HepG2 (cell line): Measurements from ENCODE around the gene EBF3. TPM values are rescaled to one million over a fixed set of nuclear protein-coding genes. Genes with fewer than 3 reads are reported as not detected.

ENCODE experiments used
- ASH2L ChIP-seq: fragments of 300-600, 200-600 bp; sonication (generic); IDR thresholded peaks from 2 replicates; pipeline ENCODE4 v1.7.0; 2017; ENCODE audit warnings: low read depth, mild to moderate bottlenecking, moderate library complexity, mixed read lengths, low read length; ENCODE audit not compliant: insufficient read length
- FOXA1 ChIP-seq, 2 experiments: fragments of 450-650 bp in 1 of 2; sonication (generic) in 1 of 2; formaldehyde crosslinking in 1 of 2; IDR thresholded peaks; 2 replicates each; pipeline versions ENCODE4 v1.4.0 to v1.6.1; 2016 to 2020; ENCODE audit warnings: missing genetic modification reagents in 1 of 2
- HNF4G ChIP-seq, 2 experiments: sonication (generic) in 1 of 2; formaldehyde crosslinking in 1 of 2; IDR thresholded peaks; 2 replicates each; pipeline versions ENCODE4 v1.4.0 to v1.6.1; 2011 to 2020; ENCODE audit warnings: borderline replicate concordance in 2 of 2, low read depth in 2 of 2, mild to moderate bottlenecking in 2 of 2, low read length in 1 of 2, missing genetic modification reagents in 1 of 2, moderate library complexity in 1 of 2
- NR2F6 ChIP-seq, 2 experiments: IDR thresholded peaks; 2 replicates each; pipeline ENCODE4 v1.6.1; 2016; ENCODE audit warnings: antibody characterized with exemption in 1 of 2, mild to moderate bottlenecking in 1 of 2
- RBAK ChIP-seq: sonication (generic); formaldehyde crosslinking; IDR thresholded peaks from 2 replicates; pipeline ENCODE4 v1.5.1; 2020; ENCODE audit warnings: mild to moderate bottlenecking, missing genetic modification reagents
- TCF7 ChIP-seq: sonication (generic); IDR thresholded peaks from 2 replicates; pipeline ENCODE4 v1.6.1; 2016; ENCODE audit warnings: antibody characterized with exemption, low read depth
- ZNF660 ChIP-seq: sonication (generic); formaldehyde crosslinking; IDR thresholded peaks from 2 replicates; pipeline ENCODE4 v1.5.1; 2020; ENCODE audit warnings: mild to moderate bottlenecking, low read depth, missing genetic modification reagents, borderline replicate concordance
- polyA plus RNA-seq, 8 experiments: library from polyadenylated mRNA; depleted of rRNA in 3 of 8; stranded (reverse) in 7 of 8; unstranded in 1 of 8; fragments of >200 nt; fragmentation: Illumina TruSeq in 4 of 8; extraction: Trizol in 4 of 8; gene quantifications; 2 replicates each; pipeline versions ENCODE4 v1.2.1 to v1.2.3, GENCODE V29; 2011 to 2016; ENCODE audit warnings: low read depth in 4 of 8, missing spikeins in 1 of 8, mixed read lengths in 1 of 8; ENCODE audit not compliant: insufficient read depth in 1 of 8
- total RNA-seq, 5 experiments: library from RNA; depleted of rRNA; stranded (reverse); fragments of >200 nt; fragmentation: Illumina TruSeq; extraction: Trizol; gene quantifications; 2 replicates each; pipeline ENCODE4 v1.2.3, GENCODE V29; 2016; ENCODE audit warnings: low read depth in 1 of 5
- TF ChIP-seq, protein P1 (sequence below): sonication (generic); formaldehyde crosslinking; IDR thresholded peaks from 2 replicates; pipeline ENCODE4 v1.4.0; 2020; ENCODE audit warnings: mild to moderate bottlenecking, missing genetic modification reagents, borderline replicate concordance
- TF ChIP-seq, protein P2 (sequence below): IDR thresholded peaks from 2 replicates; pipeline ENCODE4 v1.6.1; 2016
- TF ChIP-seq, protein P3 (sequence below), 2 experiments: IDR thresholded peaks; 2 replicates each; pipeline ENCODE4 v1.6.1; 2011 to 2012; ENCODE audit warnings: low read length in 2 of 2, borderline replicate concordance in 1 of 2, low read depth in 1 of 2, mild to moderate bottlenecking in 1 of 2, moderate library complexity in 1 of 2
- TF ChIP-seq, protein P4 (sequence below): sonication (generic); formaldehyde crosslinking; IDR thresholded peaks from 2 replicates; pipeline ENCODE4 v1.5.0; 2020; ENCODE audit warnings: missing genetic modification reagents
- TF ChIP-seq, protein P5 (sequence below): sonication (generic); formaldehyde crosslinking; IDR thresholded peaks from 2 replicates; pipeline ENCODE4 v1.8.0; 2022; ENCODE audit warnings: missing genetic modification reagents, mild to moderate bottlenecking, borderline replicate concordance
- TF ChIP-seq, protein P6 (sequence below): sonication (generic); formaldehyde crosslinking; IDR thresholded peaks from 2 replicates; pipeline ENCODE4 v1.8.0; 2022; ENCODE audit warnings: mild to moderate bottlenecking, missing genetic modification reagents; ENCODE audit not compliant: insufficient replicate concordance

EBF3 gene
- total and polyA plus RNA-seq, 2 of the 13 experiments (the other 11 are each of a cell fraction or from before 2014, with no cell fraction given), result not detected

DNA sequence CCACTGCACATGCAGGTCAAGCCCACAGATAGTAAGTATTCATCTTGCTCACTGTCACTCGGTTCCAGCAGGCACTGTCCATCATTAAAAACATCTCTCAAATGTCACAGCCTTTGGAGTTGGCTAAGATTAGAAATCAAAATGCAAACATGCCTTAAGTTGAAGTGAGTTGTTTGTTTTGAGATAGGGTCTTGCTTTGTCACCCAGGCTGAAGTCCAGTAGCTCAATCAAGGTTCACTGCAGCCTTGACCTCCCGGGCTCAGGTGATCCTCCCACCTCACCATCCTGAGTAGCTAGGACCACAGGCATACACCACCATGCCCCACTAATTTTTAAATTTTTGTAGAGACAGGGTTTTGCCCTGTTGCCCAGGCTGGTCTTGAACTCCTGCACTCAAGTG, 98.1 kb downstream of the EBF3 start (continued):
- TF ChIP-seq, protein P1, sequence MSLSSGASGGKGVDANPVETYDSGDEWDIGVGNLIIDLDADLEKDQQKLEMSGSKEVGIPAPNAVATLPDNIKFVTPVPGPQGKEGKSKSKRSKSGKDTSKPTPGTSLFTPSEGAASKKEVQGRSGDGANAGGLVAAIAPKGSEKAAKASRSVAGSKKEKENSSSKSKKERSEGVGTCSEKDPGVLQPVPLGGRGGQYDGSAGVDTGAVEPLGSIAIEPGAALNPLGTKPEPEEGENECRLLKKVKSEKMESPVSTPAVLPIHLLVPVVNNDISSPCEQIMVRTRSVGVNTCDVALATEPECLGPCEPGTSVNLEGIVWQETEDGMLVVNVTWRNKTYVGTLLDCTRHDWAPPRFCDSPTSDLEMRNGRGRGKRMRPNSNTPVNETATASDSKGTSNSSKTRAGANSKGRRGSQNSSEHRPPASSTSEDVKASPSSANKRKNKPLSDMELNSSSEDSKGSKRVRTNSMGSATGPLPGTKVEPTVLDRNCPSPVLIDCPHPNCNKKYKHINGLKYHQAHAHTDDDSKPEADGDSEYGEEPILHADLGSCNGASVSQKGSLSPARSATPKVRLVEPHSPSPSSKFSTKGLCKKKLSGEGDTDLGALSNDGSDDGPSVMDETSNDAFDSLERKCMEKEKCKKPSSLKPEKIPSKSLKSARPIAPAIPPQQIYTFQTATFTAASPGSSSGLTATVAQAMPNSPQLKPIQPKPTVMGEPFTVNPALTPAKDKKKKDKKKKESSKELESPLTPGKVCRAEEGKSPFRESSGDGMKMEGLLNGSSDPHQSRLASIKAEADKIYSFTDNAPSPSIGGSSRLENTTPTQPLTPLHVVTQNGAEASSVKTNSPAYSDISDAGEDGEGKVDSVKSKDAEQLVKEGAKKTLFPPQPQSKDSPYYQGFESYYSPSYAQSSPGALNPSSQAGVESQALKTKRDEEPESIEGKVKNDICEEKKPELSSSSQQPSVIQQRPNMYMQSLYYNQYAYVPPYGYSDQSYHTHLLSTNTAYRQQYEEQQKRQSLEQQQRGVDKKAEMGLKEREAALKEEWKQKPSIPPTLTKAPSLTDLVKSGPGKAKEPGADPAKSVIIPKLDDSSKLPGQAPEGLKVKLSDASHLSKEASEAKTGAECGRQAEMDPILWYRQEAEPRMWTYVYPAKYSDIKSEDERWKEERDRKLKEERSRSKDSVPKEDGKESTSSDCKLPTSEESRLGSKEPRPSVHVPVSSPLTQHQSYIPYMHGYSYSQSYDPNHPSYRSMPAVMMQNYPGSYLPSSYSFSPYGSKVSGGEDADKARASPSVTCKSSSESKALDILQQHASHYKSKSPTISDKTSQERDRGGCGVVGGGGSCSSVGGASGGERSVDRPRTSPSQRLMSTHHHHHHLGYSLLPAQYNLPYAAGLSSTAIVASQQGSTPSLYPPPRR (CRISPR knock-in tag), result peak; percentile 33; the same call in 1 of the 2 replicates
- TF ChIP-seq ZNF660 (CRISPR knock-in tag), result no peak
- TF ChIP-seq, protein P2, sequence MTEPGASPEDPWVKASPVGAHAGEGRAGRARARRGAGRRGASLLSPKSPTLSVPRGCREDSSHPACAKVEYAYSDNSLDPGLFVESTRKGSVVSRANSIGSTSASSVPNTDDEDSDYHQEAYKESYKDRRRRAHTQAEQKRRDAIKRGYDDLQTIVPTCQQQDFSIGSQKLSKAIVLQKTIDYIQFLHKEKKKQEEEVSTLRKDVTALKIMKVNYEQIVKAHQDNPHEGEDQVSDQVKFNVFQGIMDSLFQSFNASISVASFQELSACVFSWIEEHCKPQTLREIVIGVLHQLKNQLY (CRISPR knock-in tag), result no peak
- TF ChIP-seq, protein P3, sequence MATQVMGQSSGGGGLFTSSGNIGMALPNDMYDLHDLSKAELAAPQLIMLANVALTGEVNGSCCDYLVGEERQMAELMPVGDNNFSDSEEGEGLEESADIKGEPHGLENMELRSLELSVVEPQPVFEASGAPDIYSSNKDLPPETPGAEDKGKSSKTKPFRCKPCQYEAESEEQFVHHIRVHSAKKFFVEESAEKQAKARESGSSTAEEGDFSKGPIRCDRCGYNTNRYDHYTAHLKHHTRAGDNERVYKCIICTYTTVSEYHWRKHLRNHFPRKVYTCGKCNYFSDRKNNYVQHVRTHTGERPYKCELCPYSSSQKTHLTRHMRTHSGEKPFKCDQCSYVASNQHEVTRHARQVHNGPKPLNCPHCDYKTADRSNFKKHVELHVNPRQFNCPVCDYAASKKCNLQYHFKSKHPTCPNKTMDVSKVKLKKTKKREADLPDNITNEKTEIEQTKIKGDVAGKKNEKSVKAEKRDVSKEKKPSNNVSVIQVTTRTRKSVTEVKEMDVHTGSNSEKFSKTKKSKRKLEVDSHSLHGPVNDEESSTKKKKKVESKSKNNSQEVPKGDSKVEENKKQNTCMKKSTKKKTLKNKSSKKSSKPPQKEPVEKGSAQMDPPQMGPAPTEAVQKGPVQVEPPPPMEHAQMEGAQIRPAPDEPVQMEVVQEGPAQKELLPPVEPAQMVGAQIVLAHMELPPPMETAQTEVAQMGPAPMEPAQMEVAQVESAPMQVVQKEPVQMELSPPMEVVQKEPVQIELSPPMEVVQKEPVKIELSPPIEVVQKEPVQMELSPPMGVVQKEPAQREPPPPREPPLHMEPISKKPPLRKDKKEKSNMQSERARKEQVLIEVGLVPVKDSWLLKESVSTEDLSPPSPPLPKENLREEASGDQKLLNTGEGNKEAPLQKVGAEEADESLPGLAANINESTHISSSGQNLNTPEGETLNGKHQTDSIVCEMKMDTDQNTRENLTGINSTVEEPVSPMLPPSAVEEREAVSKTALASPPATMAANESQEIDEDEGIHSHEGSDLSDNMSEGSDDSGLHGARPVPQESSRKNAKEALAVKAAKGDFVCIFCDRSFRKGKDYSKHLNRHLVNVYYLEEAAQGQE (IDR thresholded peaks at IDR 0.05; ENCODE audit: borderline replicate concordance in 1 of 2, low read depth in 1 of 2, low read length in 2 of 2), result no peak
- TF ChIP-seq TCF7, result 0 out of 2 replicates have a peak, but pooled peaks have one; percentile 8
- no peak for TF ChIP-seq FOXA1 (IDR thresholded peaks at IDR 0.05)
- TF ChIP-seq FOXA1 (CRISPR knock-in tag; IDR thresholded peaks at IDR 0.05), result peak; percentile 48; the same call in 1 of the 2 replicates
- TF ChIP-seq, protein P4, sequence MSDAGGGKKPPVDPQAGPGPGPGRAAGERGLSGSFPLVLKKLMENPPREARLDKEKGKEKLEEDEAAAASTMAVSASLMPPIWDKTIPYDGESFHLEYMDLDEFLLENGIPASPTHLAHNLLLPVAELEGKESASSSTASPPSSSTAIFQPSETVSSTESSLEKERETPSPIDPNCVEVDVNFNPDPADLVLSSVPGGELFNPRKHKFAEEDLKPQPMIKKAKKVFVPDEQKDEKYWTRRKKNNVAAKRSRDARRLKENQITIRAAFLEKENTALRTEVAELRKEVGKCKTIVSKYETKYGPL (CRISPR knock-in tag), result no peak
- TF ChIP-seq, protein P5, sequence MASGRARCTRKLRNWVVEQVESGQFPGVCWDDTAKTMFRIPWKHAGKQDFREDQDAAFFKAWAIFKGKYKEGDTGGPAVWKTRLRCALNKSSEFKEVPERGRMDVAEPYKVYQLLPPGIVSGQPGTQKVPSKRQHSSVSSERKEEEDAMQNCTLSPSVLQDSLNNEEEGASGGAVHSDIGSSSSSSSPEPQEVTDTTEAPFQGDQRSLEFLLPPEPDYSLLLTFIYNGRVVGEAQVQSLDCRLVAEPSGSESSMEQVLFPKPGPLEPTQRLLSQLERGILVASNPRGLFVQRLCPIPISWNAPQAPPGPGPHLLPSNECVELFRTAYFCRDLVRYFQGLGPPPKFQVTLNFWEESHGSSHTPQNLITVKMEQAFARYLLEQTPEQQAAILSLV (CRISPR knock-in tag), result no peak
- TF ChIP-seq ASH2L, result no peak
- TF ChIP-seq, protein P6, sequence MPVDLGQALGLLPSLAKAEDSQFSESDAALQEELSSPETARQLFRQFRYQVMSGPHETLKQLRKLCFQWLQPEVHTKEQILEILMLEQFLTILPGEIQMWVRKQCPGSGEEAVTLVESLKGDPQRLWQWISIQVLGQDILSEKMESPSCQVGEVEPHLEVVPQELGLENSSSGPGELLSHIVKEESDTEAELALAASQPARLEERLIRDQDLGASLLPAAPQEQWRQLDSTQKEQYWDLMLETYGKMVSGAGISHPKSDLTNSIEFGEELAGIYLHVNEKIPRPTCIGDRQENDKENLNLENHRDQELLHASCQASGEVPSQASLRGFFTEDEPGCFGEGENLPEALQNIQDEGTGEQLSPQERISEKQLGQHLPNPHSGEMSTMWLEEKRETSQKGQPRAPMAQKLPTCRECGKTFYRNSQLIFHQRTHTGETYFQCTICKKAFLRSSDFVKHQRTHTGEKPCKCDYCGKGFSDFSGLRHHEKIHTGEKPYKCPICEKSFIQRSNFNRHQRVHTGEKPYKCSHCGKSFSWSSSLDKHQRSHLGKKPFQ (CRISPR knock-in tag), result no peak
- no peak for TF ChIP-seq RBAK (CRISPR knock-in tag)
- TF ChIP-seq NR2F6 (IDR thresholded peaks at IDR 0.05), result peak; percentile 57; the same call in 1 of the 2 replicates
- TF ChIP-seq NR2F6 (CRISPR knock-in tag; IDR thresholded peaks at IDR 0.05), result peak; percentile 49; the same call in 1 of the 2 replicates
- TF ChIP-seq HNF4G (IDR thresholded peaks at IDR 0.05; ENCODE audit: borderline replicate concordance, low read depth, low read length), result 0 out of 2 replicates have a peak, but pooled peaks have one; percentile 29
- no peak for TF ChIP-seq HNF4G (CRISPR knock-in tag; IDR thresholded peaks at IDR 0.05; ENCODE audit: borderline replicate concordance, low read depth)
